A549 (cell line): ENCODE measurements around the gene BLACAT1. TPM values are rescaled to one million over a fixed set of nuclear protein-coding genes. Genes with fewer than 3 reads are reported as not detected.

Experiments used
- ATAC-seq, 2 experiments: fragments of 200-7000 bp in 1 of 2; fragments of >200 bp in 1 of 2; cut with Nextera tagmentation in 1 of 2; cut with Tn5 transposase in 1 of 2; 3 replicates each; pipeline versions ENCODE4 v1.8.0 to v1.9.1; 2018 to 2020; ENCODE audit warnings: mild to moderate bottlenecking in 1 of 2, moderate library complexity in 1 of 2
- CTCF ChIA-PET: fragments of 300-600 bp; sonication (Branson Sonifier 250); formaldehyde crosslinking; extraction: SDS; loops from one replicate; lab custom pipeline; 2021; ENCODE audit warnings: antibody characterized with exemption, inconsistent platforms; lab: Yijun Ruan, JAX
- POLR2A ChIA-PET: fragments of 350-600 bp; formaldehyde crosslinking; extraction: SDS; loops from one replicate; lab custom pipeline; 2021; ENCODE audit warnings: antibody characterized with exemption, inconsistent platforms; lab: Yijun Ruan, JAX
- DNase-seq, 2 experiments: peaks; one replicate each; pipeline versions ENCODE4 v3.0.0 to v3.0.0-alpha.2; 2011 to 2016; ENCODE audit warnings: low read depth in 1 of 2, low spot score in 1 of 2
- FAIRE-seq: peaks from 2 replicates; lab custom pipeline; 2011; peaks lifted over from hg19 to GRCh38; lab: Jason Lieb, UNC
- H3K27ac ChIP-seq, 2 experiments: fragments of >200 bp; sonication (Bioruptor Twin); formaldehyde crosslinking; 3 replicates each; pipeline ENCODE4 v1.5.1; 2016 to 2017
- H3K4me1 ChIP-seq: fragments of >200 bp; sonication (Bioruptor Twin); formaldehyde crosslinking; 3 replicates; pipeline ENCODE4 v1.6.1; 2016
- H3K4me2 ChIP-seq: fragments of >200 bp; sonication (Bioruptor Twin); formaldehyde crosslinking; 3 replicates; pipeline ENCODE4 v1.6.1; 2016
- H3K4me3 ChIP-seq: fragments of >200 bp; sonication (Bioruptor Twin); formaldehyde crosslinking; 3 replicates; pipeline ENCODE4 v1.5.1; 2016
- H3K9me3 ChIP-seq: fragments of >200 bp; sonication (Bioruptor Twin); formaldehyde crosslinking; 3 replicates; pipeline ENCODE4 v1.6.1; 2016
- ATOH8 ChIP-seq: fragments of 250-450 bp; sonication (Bioruptor Pico); IDR thresholded peaks from 2 replicates; pipeline ENCODE4 v1.5.0; 2020; ENCODE audit warnings: low read depth, mild to moderate bottlenecking, moderate library complexity
- CBX2 ChIP-seq: fragments of 200-600 bp; sonication (generic); IDR thresholded peaks from 2 replicates; pipeline ENCODE4 v1.6.1; 2016; ENCODE audit warnings: low read depth, mild to moderate bottlenecking, borderline replicate concordance
- CBX8 ChIP-seq: fragments of 200-600 bp; sonication (generic); IDR thresholded peaks from 2 replicates; pipeline ENCODE4 v1.6.1; 2016
- CHD2 ChIP-seq: fragments of 150-350 bp; IDR thresholded peaks from 2 replicates; pipeline ENCODE4 v1.6.1; 2014; ENCODE audit warnings: low read length; ENCODE audit not compliant: partially characterized antibody
- CHD4 ChIP-seq: fragments of 200-600 bp; sonication (generic); IDR thresholded peaks from 2 replicates; pipeline ENCODE4 v1.6.1; 2016; ENCODE audit warnings: antibody characterized with exemption, mild to moderate bottlenecking, borderline replicate concordance
- EHF ChIP-seq: fragments of 250-450 bp; sonication (Bioruptor Pico); IDR thresholded peaks from 2 replicates; pipeline ENCODE4 v1.5.0; 2020; ENCODE audit warnings: mild to moderate bottlenecking
- EP300 ChIP-seq, 2 experiments: fragments of >200 bp; sonication (Bioruptor Twin); formaldehyde crosslinking; IDR thresholded peaks; 2 replicates in 1 of 2; 3 replicates in 1 of 2; pipeline ENCODE4 v1.6.1; 2016 to 2017
- ESRRA ChIP-seq: fragments of 150-350 bp; IDR thresholded peaks from 2 replicates; pipeline ENCODE4 v1.6.1; 2014; ENCODE audit warnings: mild to moderate bottlenecking, low read length, borderline replicate concordance
- FOSB ChIP-seq: fragments of 250-450 bp; sonication (Bioruptor Pico); IDR thresholded peaks from 2 replicates; pipeline ENCODE4 v1.5.0; 2020; ENCODE audit warnings: mild to moderate bottlenecking, moderate library complexity
- HDAC2 ChIP-seq: fragments of 200-600 bp; sonication (generic); IDR thresholded peaks from 2 replicates; pipeline ENCODE4 v1.6.1; 2016
- HES2 ChIP-seq: fragments of >200 bp; sonication (Bioruptor Twin); formaldehyde crosslinking; IDR thresholded peaks from 2 replicates; pipeline ENCODE4 v1.6.1; 2016
- HEYL ChIP-seq: fragments of 250-450 bp; sonication (Bioruptor Pico); IDR thresholded peaks from 2 replicates; pipeline ENCODE4 v1.8.0; 2021; ENCODE audit warnings: mild to moderate bottlenecking, moderate library complexity
- HOXA7 ChIP-seq: fragments of 250-450 bp; sonication (Bioruptor Pico); IDR thresholded peaks from 2 replicates; pipeline ENCODE4 v1.5.0; 2020; ENCODE audit warnings: mild to moderate bottlenecking, moderate library complexity
- HOXB13 ChIP-seq: fragments of 250-450 bp; sonication (Bioruptor Pico); IDR thresholded peaks from 2 replicates; pipeline ENCODE4 v1.5.0; 2020; ENCODE audit warnings: low read depth, mild to moderate bottlenecking, moderate library complexity
- JUNB ChIP-seq: fragments of >200 bp; sonication (Bioruptor Twin); formaldehyde crosslinking; IDR thresholded peaks from 2 replicates; pipeline ENCODE4 v1.6.1; 2016
- KDM5A ChIP-seq: fragments of 200-600 bp; sonication (generic); IDR thresholded peaks from 2 replicates; pipeline ENCODE4 v1.6.1; 2016; ENCODE audit warnings: antibody characterized with exemption, mild to moderate bottlenecking
- MAX ChIP-seq: IDR thresholded peaks from 2 replicates; pipeline ENCODE4 v1.6.1; 2012
- NPAS2 ChIP-seq: fragments of 250-450 bp; sonication (Bioruptor Pico); IDR thresholded peaks from 2 replicates; pipeline ENCODE4 v1.8.0; 2022; ENCODE audit warnings: mild to moderate bottlenecking, moderate library complexity, borderline replicate concordance
- PBX3 ChIP-seq: IDR thresholded peaks from 2 replicates; pipeline ENCODE4 v1.6.1; 2012
- POLR2A ChIP-seq: IDR thresholded peaks from 2 replicates; pipeline ENCODE4 v1.6.1; 2012; ENCODE audit warnings: mild to moderate bottlenecking, low read length
- RARB ChIP-seq: fragments of 250-450 bp; sonication (Bioruptor Pico); IDR thresholded peaks from 2 replicates; pipeline ENCODE4 v1.8.0; 2021; ENCODE audit warnings: mild to moderate bottlenecking, moderate library complexity
- REST ChIP-seq: fragments of 200-600 bp; sonication (generic); IDR thresholded peaks from 2 replicates; pipeline ENCODE4 v1.6.1; 2016; ENCODE audit warnings: antibody characterized with exemption, mild to moderate bottlenecking, moderate library complexity
- RNF2 ChIP-seq: fragments of 200-600 bp; sonication (generic); IDR thresholded peaks from 2 replicates; pipeline ENCODE4 v1.6.1; 2016; ENCODE audit warnings: low read depth, mild to moderate bottlenecking, antibody characterized with exemption, moderate library complexity, borderline replicate concordance
- SMC3 ChIP-seq: fragments of >200 bp; sonication (Bioruptor Twin); formaldehyde crosslinking; IDR thresholded peaks from 3 replicates; pipeline ENCODE4 v1.6.1; 2018; ENCODE audit warnings: inconsistent platforms
- TFCP2L1 ChIP-seq: fragments of 250-450 bp; sonication (Bioruptor Pico); IDR thresholded peaks from 2 replicates; pipeline ENCODE4 v1.5.0; 2021; ENCODE audit warnings: mild to moderate bottlenecking
- USF2 ChIP-seq: fragments of 450-650 bp; IDR thresholded peaks from 2 replicates; pipeline ENCODE4 v1.6.1; 2014; ENCODE audit warnings: antibody characterized with exemption
- ZNF302 ChIP-seq: fragments of 250-450 bp; sonication (Bioruptor Pico); IDR thresholded peaks from 2 replicates; pipeline ENCODE4 v1.9.0; 2021; ENCODE audit warnings: inconsistent platforms, mild to moderate bottlenecking, moderate library complexity
- WGBS: methylation state at CpG from one replicate; pipeline ENCODE4 v1.1.6; 2017; ENCODE audit errors: missing lambda C conversion rate; 5-methylcytosine and 5-hydroxymethylcytosine counted together
- polyA plus RNA-seq, 4 experiments: library from polyadenylated mRNA; depleted of rRNA in 3 of 4; stranded (reverse); fragments of >200 nt; fragmentation: RNase III in 1 of 4; extraction: RNeasy Plus Mini Kit Qiagen cat#74134 plus additional on column Dnase treatment in 1 of 4; gene quantifications; 2 replicates in 3 of 4; 3 replicates in 1 of 4; pipeline ENCODE4 v1.2.3, GENCODE V29; 2011 to 2017

BLACAT1 gene
- polyA plus RNA-seq, 2 of the 4 experiments (the other 2 are of a cell fraction) = 0.09 TPM; not detected in 1

- FAIRE-seq (no peak), DNase-seq (no peak), ATAC-seq (no peak)
- 0 out of 3 replicates have a peak, but pooled peaks cover 3% of the 10 kb centered on the region for H3K9me3 ChIP-seq
- TF ChIP-seq RARB (CRISPR knock-in tag) = no peak
- TF ChIP-seq HDAC2 = no peak
- no peak for TF ChIP-seq CBX8
- no peak for TF ChIP-seq USF2
- no peak for TF ChIP-seq SMC3
- TF ChIP-seq HES2 = no peak
- no peak for TF ChIP-seq CBX2
- no peak for TF ChIP-seq CHD4
- TF ChIP-seq POLR2A = no peak
- TF ChIP-seq HOXA7 (CRISPR knock-in tag) = no peak
- no peak for TF ChIP-seq NPAS2 (CRISPR knock-in tag)
- TF ChIP-seq ZNF302 (CRISPR knock-in tag) = no peak
- no peak for TF ChIP-seq CHD2
- TF ChIP-seq EHF (CRISPR knock-in tag) = no peak
- TF ChIP-seq REST = no peak
- no peak for TF ChIP-seq ESRRA
- no peak for TF ChIP-seq MAX
- TF ChIP-seq JUNB = no peak
- no peak for TF ChIP-seq HOXB13 (CRISPR knock-in tag)
- no peak overlapping the region for H3K4me2 ChIP-seq
- H3K27ac ChIP-seq = no peak overlapping the region
- 60% methylated on average over 5 of the region's 5 CpGs for WGBS
- ChIA-PET CTCF (interaction anchor here (0.8 to 2.4 kb wide), 7 partner anchors 13 to 75 kb away, joined by 3 to 9 read pairs (median 5); no protein-coding TSS in a partner anchor), POLR2A (no interaction called here)
- H3K4me3 ChIP-seq = no peak overlapping the region
- no peaks in the 10 kb centered on the region for H3K4me1 ChIP-seq
These were observed 45.1 kb downstream of the BLACAT1 start for GRCh38 chr1:205410581-205411298.

- Histone ChIP-seq H3K27ac (no peak overlapping the region), H3K4me1 (no peaks in the 10 kb centered on the region), H3K4me3 (no peak overlapping the region), H3K9me3 (0 out of 3 replicates have a peak, but pooled peaks cover 3% of the 10 kb centered on the region), H3K4me2 (no peak overlapping the region)
- no peak for ATAC-seq
- no peak for FAIRE-seq
- ChIA-PET POLR2A (no interaction called here), CTCF (interaction anchor here (1.2 to 2.3 kb wide), 4 partner anchors 11 to 116 kb away, joined by 3 to 11 read pairs (median 7); no protein-coding TSS in a partner anchor)
- DNase-seq = no peak
- 51% methylated on average over 5 of the region's 5 CpGs for WGBS
- TF ChIP-seq RNF2 (no peak), TFCP2L1 (CRISPR knock-in tag) (no peak), FOSB (no peak), PBX3 (no peak), HEYL (no peak), ATOH8 (no peak), KDM5A (no peak), REST (no peak), EP300 (IDR thresholded peaks at IDR 0.05) (no peak), EHF (CRISPR knock-in tag) (no peak), CBX8 (no peak), JUNB (no peak)
These were observed 47.9 kb downstream of the BLACAT1 start for GRCh38 chr1:205407970-205408369.
